Measurements from ENCODE around the gene DROSHA.

Gene DROSHA

DNA sequence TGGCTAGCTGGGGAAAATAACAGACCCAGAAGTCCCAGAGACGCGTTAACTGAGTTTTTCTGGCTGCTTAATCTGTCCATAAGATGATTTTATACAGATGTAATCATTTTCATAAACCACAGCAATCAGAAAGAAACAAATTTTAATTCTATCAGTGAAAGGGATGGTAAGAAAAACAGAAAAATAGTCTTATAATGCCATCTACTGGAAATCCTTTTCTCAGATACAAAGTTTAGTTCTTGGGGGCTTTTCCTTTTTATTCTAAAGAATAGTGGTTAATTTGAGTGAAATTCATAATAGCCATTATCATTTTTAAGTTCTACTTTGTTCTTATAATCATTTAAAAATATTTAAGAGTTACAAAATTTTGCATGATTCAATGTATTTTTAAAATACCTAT, 44.4 kb downstream of the DROSHA start:
- H3K4me3 ChIP-seq (ENCODE audit: low read depth, low read length): no peak overlapping the region
- TF ChIP-seq, protein P1, sequence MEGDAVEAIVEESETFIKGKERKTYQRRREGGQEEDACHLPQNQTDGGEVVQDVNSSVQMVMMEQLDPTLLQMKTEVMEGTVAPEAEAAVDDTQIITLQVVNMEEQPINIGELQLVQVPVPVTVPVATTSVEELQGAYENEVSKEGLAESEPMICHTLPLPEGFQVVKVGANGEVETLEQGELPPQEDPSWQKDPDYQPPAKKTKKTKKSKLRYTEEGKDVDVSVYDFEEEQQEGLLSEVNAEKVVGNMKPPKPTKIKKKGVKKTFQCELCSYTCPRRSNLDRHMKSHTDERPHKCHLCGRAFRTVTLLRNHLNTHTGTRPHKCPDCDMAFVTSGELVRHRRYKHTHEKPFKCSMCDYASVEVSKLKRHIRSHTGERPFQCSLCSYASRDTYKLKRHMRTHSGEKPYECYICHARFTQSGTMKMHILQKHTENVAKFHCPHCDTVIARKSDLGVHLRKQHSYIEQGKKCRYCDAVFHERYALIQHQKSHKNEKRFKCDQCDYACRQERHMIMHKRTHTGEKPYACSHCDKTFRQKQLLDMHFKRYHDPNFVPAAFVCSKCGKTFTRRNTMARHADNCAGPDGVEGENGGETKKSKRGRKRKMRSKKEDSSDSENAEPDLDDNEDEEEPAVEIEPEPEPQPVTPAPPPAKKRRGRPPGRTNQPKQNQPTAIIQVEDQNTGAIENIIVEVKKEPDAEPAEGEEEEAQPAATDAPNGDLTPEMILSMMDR (IDR thresholded peaks at IDR 0.05; ENCODE audit: low read depth, low read length): no peak
- in situ Hi-C loops (cut with HindIII; ENCODE audit: low sequenced_read_pairs): no loop called here
- DNase-seq (ENCODE audit: low read depth, low spot score): no peak

DNA sequence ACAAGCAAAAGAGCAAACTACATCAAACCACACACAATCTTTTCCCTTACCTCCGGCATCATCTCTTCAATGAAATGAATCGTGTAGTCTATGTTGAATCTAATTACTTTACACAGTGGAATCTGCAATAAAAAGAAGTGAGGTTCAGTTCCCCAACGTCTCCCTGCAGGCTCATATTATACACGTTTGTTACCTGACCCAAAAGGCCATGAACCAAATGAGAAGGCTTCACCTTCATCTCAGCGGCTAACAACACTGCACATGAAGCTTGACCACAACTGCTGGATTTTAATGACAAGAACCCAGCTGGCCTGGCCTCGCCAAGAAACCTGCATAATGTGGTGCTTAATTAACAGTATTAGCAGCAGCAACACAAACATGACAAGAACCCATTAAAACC, 45.5 kb downstream of the DROSHA start:
- in situ Hi-C loops (cut with HindIII; ENCODE audit: low sequenced_read_pairs): no loop called here
- H3K4me3 ChIP-seq (ENCODE audit: low read depth, low read length): no peak overlapping the region
- DNase-seq (ENCODE audit: low read depth, low spot score): no peak
- TF ChIP-seq, protein P1 (IDR thresholded peaks at IDR 0.05; ENCODE audit: low read depth, low read length): no peak

DNA sequence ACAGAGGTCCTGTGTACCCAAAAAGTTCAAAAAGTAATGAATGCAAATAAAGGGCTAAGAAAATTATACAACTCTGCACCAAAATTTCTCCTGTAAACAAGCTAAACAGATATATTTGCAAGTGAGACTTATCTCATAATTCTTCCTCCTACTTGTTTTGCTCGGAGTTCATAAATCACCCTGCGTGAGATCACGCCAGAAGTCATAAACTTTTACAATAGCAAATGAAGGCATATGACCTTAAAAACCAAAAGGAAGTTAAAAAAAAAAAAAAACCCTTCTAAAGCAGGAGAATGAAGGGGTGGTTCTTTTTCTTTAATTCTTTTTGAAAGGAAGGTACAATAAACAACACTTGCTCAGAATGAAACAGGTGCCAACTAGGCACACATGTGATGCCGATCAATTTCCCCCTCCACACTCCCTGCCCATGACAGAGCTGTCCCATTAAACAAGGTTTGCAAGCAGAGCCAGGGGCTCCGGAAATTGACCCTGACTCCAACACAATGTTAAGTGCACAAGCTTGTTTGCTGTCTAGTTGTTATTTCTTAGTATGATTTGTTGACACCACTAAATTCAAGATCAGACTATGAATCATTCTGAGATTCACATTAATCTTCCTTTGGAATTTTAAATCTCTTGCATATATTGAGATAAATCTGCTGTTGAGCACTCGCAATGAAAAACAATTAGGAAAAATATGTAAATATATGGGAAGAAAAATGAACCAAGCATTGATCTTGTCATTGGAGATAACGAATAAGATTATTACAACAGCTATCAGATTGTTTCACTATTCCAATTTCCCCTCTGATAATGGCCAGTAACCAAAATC, 46.3 kb downstream of the DROSHA start:
- TF ChIP-seq, protein P1 (IDR thresholded peaks at IDR 0.05; ENCODE audit: low read depth, low read length): no peak
- H3K4me3 ChIP-seq (ENCODE audit: low read depth, low read length): no peak overlapping the region
- no peak for DNase-seq (ENCODE audit: low read depth, low spot score)
- in situ Hi-C loops (cut with HindIII; ENCODE audit: low sequenced_read_pairs): no loop called here

DNA sequence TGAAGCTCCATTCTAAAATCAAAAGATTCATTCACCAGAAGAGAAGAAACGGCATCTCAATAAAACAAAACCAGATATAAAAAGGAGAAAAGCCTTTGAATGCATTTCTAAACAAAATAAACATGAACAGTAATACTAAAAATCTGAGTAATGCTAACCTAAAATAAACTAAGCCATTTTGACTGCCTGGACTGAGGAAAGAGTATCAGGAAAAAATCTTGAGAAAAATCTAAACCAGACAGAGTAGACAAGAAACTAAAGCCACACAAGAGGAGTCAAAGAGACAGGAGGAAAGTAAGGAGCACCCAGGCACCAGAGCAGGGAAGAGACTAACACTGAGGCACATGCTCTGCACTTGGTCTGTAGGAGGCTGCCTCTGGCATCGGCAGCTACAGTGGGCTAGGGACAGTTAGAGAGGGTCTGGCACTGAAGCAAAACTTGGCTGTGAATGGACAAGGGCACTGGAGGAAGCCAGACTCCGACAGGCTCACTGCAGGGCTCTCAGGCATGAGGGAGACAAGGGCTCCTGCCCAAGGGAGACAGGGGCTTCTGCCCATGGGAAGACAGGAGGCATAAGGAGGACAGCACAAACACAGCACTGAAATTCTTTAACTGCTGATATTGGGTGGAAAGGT, 50.2 kb downstream of the DROSHA start:
- in situ Hi-C loops (cut with HindIII; ENCODE audit: low sequenced_read_pairs): no loop called here
- no peak for DNase-seq (ENCODE audit: low read depth, low spot score)

DNA sequence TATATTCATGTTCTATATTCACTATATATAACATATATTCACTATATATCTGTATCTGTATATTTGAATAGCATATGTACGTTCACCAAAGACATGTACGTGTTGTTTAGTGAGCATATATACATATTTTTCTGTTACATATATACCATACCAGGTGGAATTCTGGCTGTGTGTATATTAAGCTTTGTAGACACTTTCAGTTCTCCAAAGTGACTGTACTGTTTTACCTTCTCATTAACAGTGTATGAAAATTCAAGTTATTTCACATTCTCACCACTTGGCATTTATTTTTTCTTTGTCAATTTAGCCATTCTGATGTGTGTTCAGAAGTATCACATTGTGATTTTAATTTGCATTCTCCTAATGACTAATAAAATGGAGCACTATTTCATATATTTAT, 52.2 kb downstream of the DROSHA start:
- in situ Hi-C loops (cut with HindIII; ENCODE audit: low sequenced_read_pairs): no loop called here

More for the DNA sequence above, 50.2 kb downstream of the DROSHA start:
- TF ChIP-seq, protein P1 (IDR thresholded peaks at IDR 0.05; ENCODE audit: low read depth, low read length): no peak
- no peak overlapping the region for H3K4me3 ChIP-seq (ENCODE audit: low read depth, low read length)

DNA sequence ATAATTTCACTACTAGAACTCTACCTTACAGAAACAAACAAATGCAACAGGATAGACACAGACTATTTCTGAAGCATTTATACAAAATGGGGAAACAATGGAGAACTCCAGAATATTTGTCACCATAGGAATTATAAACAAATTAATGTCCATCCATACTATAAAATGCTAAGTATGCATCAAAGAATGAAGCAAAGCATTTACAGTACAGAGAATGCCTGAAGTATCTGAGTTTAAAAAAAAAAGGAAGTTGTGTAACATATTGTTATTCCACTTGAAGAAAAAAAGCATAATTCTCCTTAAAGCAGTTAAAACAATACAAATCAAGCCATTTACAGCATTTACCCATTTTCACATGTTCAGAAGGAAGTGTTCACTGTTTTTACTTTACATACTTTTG, 53.0 kb downstream of the DROSHA start:
- no peak for DNase-seq (ENCODE audit: low read depth, low spot score)
- no peak overlapping the region for H3K4me3 ChIP-seq (ENCODE audit: low read depth, low read length)
- in situ Hi-C loops (cut with HindIII; ENCODE audit: low sequenced_read_pairs): no loop called here
- TF ChIP-seq, protein P1 (IDR thresholded peaks at IDR 0.05; ENCODE audit: low read depth, low read length): no peak

More for the DNA sequence above, 52.2 kb downstream of the DROSHA start:
- DNase-seq (ENCODE audit: low read depth, low spot score): no peak
- H3K4me3 ChIP-seq (ENCODE audit: low read depth, low read length): no peak overlapping the region
- TF ChIP-seq, protein P1 (IDR thresholded peaks at IDR 0.05; ENCODE audit: low read depth, low read length): no peak

Measured in astrocyte of the spinal cord (primary cell).